ENCODE data around the gene ACTBL2. TPM values are rescaled to one million over a fixed set of nuclear protein-coding genes. Genes with fewer than 3 reads are reported as not detected.

Gene ACTBL2
- total RNA-seq, 1 donor from 2014 or later, result not detected

GRCh38 chr5:57450991-57451876 is 31.4 kb downstream of the ACTBL2 start:
- peak; percentile 88 to 96 for DNase-seq (ENCODE audit: low read depth in 2 of 2)

GRCh38 chr5:57448751-57449150 is 33.9 kb downstream of the ACTBL2 start:
- DNase-seq (ENCODE audit: low read depth in 2 of 2), result peak in 1 of 2 donors; percentile 28

- no peak for DNase-seq (ENCODE audit: low read depth in 2 of 2)
Measured at GRCh38 chr5:57448287-57448686, 34.3 kb downstream of the ACTBL2 start.

DNA sequence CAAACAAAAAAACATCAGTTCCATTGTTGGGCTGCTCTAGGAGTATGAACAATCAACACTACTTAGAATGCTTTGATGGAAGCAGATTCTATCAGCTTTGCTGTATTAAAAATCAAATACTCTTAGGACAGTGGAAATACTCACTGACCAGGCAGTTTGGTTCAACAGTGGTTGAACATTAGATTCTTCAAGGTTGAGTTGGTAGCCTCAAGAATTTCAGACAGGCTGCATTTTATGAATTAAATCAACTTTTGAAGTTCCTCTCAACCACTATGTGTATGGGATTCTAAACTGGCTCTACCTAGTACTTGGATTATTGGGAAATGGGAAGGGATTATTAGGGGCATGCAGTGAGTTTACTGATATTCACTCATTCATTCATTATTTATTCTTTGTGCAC is 35.0 kb downstream of the ACTBL2 start:
- no peak for DNase-seq (ENCODE audit: low read depth in 2 of 2)

- peak in 1 of 2 donors; percentile 32 for DNase-seq (ENCODE audit: low read depth in 2 of 2)
Measured at GRCh38 chr5:57446966-57447365, 35.6 kb downstream of the ACTBL2 start.

- DNase-seq (ENCODE audit: low read depth in 2 of 2), result no peak
Measured at GRCh38 chr5:57445705-57446037, 36.9 kb downstream of the ACTBL2 start.

DNA sequence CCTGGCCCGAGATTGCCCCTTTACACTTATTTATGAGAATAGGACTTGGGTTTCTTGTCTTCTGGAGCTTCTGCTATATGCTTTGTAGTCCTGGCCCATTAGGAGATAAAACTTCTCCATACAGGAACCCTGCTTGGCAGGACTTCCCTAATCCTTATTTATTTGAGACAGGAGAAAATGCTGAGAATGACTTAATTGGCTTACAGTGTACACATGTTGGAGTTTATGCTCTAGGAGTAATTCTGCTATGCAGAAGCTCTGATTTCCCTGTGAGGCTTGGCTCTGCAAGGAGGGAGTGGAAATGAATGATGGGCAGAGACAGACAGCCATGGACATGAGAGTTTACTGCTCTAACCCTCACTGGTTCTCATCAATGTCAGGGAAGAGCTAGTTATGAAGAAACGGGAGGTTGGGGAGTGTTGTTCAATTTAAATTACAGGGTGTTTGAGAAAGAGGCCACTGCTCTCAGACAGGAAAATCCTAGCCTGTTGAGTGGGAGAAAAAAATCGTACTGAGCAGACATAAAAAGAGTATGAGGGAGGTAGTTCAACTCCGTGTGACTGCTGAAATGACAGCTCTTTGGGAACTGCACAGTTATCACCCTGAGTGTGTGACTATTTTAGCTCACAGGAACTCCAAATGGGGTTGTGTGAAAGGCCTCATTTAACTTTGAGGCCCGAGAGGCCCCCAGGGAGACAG is 37.5 kb downstream of the ACTBL2 start:
- no peak for DNase-seq (ENCODE audit: low read depth in 2 of 2)

DNA sequence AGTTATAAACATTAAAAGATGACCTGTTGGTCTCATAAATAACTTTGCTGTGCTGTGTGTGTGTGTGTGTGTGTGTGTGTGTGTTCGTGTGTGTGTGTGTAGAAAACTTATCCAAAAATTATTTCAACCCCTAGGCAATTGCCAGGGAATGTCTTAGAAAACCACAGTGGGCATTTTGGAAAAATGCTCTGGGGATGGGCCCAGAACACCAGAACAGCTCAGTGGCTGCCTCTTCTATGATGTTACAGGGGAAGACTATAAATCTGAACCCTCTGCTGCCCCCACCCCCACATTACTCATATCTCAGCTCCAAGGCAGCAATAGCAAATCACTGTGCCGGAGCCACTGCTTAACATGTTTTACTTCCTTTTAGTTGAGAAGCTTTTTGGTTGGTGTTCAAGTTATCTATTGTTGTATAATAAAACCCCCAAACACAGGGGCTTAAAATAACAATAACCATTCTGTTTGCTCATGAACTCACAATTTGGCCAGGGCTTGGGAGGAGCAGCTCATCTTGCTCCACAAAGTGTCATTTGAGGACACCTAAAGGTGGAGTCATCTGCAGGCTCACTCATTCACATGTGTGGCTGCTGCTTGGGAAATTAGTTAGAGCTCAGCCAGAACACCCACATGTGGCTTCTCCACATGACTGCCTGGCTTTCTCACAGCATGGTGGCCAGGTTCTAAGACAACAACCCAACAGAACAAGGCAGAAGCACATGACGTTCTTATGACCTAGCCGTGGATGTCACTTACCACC is 40.4 kb downstream of the ACTBL2 start:
- DNase-seq (ENCODE audit: low read depth in 2 of 2), result peak in 1 of 2 donors; percentile 81

- DNase-seq (ENCODE audit: low read depth in 2 of 2), result peak in 1 of 2 donors; percentile 95
Measured at GRCh38 chr5:57441557-57441956, 41.1 kb downstream of the ACTBL2 start.

DNA sequence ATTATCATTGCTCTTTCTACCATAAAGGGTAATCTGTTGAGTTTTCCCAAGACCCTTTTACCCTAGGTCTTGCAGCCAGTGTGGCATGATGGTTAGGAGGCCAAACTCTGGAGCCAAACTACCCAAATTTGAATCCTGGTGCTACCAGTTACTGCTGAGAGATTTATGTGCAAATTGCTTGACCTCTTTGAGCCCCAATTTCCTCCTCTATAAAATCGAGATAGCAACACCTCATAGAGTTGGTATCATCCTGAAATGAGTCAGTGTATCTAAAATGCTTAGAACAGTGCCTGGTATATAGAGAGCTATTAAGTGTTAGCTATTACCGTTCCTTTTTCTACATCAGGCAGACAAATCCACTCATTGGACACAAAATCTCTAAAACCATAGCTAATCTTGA is 43.0 kb downstream of the ACTBL2 start:
- DNase-seq (ENCODE audit: low read depth in 2 of 2), result peak in 1 of 2 donors; percentile 60

DNA sequence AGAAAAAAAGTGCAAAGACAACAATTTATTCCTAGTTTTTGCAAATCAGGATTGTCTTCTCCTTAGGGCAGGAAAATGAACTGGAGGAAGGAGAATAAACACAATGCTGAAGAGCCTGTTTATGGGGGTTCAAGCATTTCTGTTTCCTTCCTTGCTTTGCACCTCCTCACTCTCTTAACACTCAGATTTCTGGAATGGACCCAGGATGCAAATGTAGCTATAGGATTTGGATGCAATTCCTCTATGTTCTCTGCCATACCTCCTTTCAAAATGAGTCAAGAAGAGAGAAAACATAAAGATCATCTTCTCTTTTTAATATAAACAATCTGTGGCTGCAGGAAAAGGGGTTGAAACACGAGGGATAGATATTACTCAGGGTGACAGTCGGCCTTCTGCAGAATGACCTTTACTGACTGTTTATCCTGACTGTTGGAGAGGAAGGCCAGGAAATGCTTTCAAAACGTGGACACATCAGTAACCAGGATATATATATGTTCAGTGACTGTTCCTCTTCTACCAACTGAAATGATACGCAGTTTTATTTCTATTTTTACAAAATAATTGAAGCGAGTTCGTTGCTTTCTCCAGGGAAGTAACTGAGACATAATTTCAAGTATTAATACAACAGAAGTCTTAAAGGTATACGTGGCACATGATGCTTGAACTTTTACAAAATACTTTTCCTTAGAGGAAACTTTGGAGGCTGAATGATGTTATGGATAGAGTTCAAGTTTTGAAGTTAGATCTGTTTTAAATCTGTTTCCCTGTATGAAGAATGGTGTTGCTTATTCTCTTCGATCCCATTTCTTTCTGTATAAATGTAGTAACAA is 44.4 kb downstream of the ACTBL2 start:
- peak; percentile 89 to 96 for DNase-seq (ENCODE audit: low read depth in 2 of 2)

DNA sequence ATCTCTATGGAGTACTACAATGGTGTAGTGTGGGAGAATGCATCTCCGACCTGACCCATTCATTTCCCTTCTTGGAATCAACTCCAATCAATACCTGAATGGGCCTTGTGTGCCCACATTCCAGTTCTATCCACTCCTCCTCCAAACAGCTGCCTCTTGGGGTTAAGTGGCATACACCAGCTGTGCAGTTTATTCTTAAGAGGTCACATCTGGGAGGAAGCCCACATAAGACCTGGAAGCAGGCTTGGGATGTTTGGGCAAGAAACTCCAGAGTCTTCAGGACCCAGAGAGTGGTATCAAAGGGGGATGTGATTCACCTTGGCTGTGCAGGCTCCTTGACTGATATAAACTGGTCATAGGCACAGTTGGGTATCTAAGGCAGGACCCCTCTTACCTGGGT is 46.0 kb downstream of the ACTBL2 start:
- DNase-seq (ENCODE audit: low read depth in 2 of 2), result peak in 1 of 2 donors; percentile 84

- DNase-seq (ENCODE audit: low read depth in 2 of 2), result peak; percentile 82 to 98
Measured at GRCh38 chr5:57435701-57436134, 46.9 kb downstream of the ACTBL2 start.

- DNase-seq (ENCODE audit: low read depth in 2 of 2), result no peak
Measured at GRCh38 chr5:57434683-57435082, 47.9 kb downstream of the ACTBL2 start.

GRCh38 chr5:57434227-57434640 is 48.4 kb downstream of the ACTBL2 start:
- DNase-seq (ENCODE audit: low read depth in 2 of 2), result peak in 1 of 2 donors; percentile 78

DNA sequence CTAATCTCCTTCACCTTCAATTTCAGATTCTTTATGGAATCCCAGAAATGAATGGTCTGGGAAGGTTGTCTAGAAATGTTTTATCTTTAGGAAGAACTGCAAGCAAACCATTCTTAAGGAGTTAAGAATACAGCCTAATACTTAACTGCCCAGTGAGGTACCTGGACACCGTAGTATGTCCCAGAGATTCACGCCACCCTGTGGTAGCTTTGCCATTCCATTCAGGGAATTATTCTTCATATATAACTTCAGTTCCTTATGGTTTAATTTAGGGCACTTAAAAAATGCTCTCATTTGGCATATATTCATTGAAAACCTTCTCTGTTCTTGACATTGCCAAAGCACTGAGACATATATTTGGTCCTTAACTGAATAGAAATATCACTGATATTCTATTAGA is 49.7 kb downstream of the ACTBL2 start:
- peak in 1 of 2 donors; percentile 35 for DNase-seq (ENCODE audit: low read depth in 2 of 2)

GRCh38 chr5:57431759-57432158 is 50.9 kb downstream of the ACTBL2 start:
- DNase-seq (ENCODE audit: low read depth in 2 of 2), result no peak

All from dermis microvascular lymphatic vessel endothelial cell (primary cell).